DOHH2 (cell line): Measurements from ENCODE around the gene RAB40B.

Experiments used
- CTCF ChIP-seq: fragments of 200-600 bp; sonication (generic); IDR thresholded peaks from one replicate; pipeline ENCODE4 v1.5.1; 2014; ENCODE audit warnings: antibody characterized with exemption, mild to moderate bottlenecking, low read depth, low read length; ENCODE audit not compliant: poor library complexity, severe bottlenecking
- EZH2phosphoT487 ChIP-seq: fragments of 200-600 bp; sonication (generic); IDR thresholded peaks from 2 replicates; pipeline ENCODE4 v1.6.1; 2017; ENCODE audit warnings: borderline replicate concordance, mild to moderate bottlenecking, antibody characterized with exemption, low read length, moderate library complexity, mixed read lengths

GRCh38 chr17:82745524-82745923, 47.0 kb upstream of the RAB40B start:
- TF ChIP-seq CTCF (no peak), EZH2phosphoT487 (no peak)
